GM18868 (cell line): ENCODE data around the gene CAPN12.
"Not testable (repeated sequence)": the region's sequence is repeated elsewhere in the genome, so short reads cannot be mapped to it uniquely, and the experiment has no call there.

Experiments used
- ATAC-seq: cut with Tn5 transposase; IDR thresholded peaks from one replicate; pipeline ENCODE4 v1.9.1; 2021; ENCODE audit warnings: mild to moderate bottlenecking, moderate library complexity; ENCODE audit not compliant: unreplicated experiment

Gene CAPN12

GRCh38 chr19:38770949-38771275 is 26.6 kb upstream of the CAPN12 start:
- peak; percentile 69 for ATAC-seq

GRCh38 chr19:38770228-38770948 is 26.1 kb upstream of the CAPN12 start:
- ATAC-seq: peak; percentile 22

GRCh38 chr19:38769635-38770211 is 25.4 kb upstream of the CAPN12 start:
- peak; percentile 71 for ATAC-seq

DNA sequence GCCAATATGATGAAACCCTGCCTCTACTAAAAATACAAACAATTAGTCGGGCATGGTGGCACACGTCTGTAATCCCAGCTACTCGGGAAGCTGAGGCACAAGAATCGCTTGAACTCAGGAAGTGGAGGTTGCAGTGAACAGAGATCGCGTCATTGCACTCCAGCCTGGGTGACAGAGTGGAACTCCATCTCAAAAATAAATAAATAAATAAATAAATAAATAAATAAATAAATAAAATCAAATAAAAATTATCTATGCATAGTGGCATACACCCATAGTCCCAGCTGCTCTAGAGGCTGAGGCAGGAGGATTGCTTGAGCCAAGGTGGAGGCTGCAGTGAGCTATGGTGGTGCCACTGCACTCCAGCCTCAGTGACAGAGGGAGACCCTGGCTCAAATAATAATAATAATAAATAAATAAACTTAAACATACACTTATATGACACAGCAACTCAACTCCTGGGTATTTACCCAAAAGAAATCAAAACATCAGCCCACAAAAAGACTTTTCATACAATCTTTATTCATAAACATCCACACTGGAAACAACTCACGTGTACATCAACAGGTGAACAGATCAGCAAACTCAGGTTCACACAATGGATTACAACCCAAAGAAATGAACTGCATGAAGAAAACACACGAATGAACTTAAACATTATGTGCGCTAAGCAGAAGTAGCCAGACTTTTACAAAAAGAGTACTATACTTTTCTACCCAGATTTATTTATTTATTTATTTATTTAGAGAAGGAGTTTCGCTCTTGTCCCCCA is 22.2 kb upstream of the CAPN12 start:
- no peak for ATAC-seq

- ATAC-seq: no peak
Observed at GRCh38 chr19:38765214-38765613, 20.9 kb upstream of the CAPN12 start.

GRCh38 chr19:38763795-38764220 is 19.5 kb upstream of the CAPN12 start:
- no peak for ATAC-seq

GRCh38 chr19:38761884-38762389 is 17.7 kb upstream of the CAPN12 start:
- ATAC-seq: not testable (repeated sequence)

- ATAC-seq: not testable (repeated sequence)
Observed at GRCh38 chr19:38760805-38761517, 16.7 kb upstream of the CAPN12 start.

DNA sequence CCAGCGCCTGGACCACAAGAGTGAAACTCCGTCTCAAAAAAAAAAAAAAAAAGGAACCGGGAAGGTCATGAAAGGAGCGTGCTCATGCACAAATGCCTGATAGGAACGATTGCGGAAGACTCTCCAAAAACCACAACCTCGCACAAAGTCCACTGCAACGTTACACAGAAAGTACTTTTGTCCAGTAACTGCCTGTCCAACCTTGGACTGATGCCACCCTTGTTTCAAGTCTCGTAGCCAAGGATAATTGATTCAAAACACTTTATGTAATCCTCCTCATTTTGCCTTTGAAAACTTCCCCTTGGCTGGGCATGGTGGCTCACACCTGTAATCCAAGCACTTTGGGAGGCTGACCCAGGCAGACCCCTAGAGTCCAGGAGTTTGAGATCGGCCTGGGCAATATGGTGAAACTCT is 15.3 kb upstream of the CAPN12 start:
- ATAC-seq: no peak

DNA sequence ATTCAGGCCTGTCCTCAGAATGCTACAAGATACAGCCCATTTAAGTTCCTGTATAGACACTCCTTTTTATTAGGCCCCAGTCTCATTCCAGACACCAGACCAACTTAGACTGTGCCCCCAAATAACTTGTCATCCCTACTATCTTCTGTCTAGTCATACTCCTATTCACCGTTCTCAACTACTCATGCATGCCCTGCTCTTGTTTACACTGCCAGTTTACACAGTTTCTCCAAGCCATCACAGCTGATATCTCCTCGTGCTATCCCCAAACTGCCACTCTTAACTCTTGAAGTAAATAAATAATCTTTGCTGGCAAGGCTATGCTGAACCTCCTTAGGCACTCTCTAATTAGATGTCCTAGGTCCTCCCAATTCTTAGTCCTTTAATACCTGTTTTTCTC is 9.9 kb upstream of the CAPN12 start:
- not testable (repeated sequence) for ATAC-seq

DNA sequence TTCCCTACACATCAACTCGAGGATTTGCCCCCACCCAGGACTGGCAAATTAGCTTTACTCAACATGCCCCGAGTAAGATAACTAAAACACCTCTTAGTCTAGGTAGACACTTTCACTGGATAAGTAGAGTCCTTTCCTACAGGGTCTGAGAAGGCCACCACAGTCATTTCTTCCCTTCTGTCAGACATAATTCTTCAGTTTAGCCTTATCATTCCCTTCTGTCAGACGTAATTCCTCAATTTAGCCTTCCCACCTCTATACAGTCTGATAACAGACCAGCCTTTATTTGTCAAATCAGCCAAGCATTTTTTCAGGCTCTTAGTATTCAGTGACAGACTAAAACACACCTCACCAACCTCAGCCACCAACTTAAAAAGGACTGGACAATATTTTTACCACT is 9.5 kb upstream of the CAPN12 start:
- not testable (repeated sequence) for ATAC-seq

- ATAC-seq: no peak
Observed at GRCh38 chr19:38745316-38745715, 1.0 kb upstream of the CAPN12 start.

DNA sequence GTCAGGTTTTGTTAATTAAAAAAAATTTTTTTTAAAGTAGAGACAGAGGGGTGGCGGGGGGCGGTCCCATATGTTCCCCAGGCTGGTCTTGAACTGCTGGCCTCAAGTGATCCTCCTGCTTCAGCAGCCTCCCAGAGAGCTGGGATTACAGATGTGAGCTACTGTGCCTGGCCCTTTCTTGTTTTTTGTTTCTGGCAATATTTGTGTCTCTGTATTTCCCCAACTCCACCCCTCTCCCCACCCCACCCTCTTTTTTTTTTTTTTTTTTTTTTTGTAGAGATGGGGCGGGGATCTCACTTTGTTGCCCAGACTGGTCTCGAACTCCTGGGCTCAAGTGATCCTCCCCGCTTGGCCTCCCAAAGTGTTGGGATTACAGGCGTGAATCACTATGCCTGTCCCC is 600 bp upstream of the CAPN12 start:
- ATAC-seq: no peak

- no peak for ATAC-seq
Observed at GRCh38 chr19:38743394-38744297, 628 bp downstream of the CAPN12 start.

DNA sequence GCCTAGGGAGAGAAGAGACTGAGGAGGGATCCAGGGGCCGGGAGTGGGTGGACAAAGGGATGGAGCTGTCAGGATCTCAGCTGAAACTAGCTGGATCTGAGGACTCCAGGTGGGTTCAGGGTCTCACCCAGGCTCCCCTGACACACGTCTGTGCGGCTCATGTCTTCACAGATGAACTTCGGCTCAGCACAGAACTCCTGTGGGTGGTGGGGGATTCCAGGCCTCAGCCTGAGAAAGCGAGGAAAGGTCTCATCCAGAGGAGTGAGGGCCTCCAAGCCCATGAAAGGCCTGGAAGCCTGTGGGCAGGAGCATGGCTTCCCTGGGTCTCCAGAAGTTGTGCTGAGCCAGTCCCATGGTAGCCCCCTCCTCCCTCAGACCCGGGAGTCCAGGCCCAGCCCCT is 1.4 kb downstream of the CAPN12 start:
- no peak for ATAC-seq

GRCh38 chr19:38742296-38742695 is 2.0 kb downstream of the CAPN12 start:
- no peak for ATAC-seq

- ATAC-seq: no peak
Observed at GRCh38 chr19:38741670-38742069, 2.6 kb downstream of the CAPN12 start.

- ATAC-seq: no peak
Observed at GRCh38 chr19:38740932-38741331, 3.3 kb downstream of the CAPN12 start.

- ATAC-seq: no peak
Observed at GRCh38 chr19:38740257-38740592, 4.0 kb downstream of the CAPN12 start.
